Thyroid gland (tissue), 4 donors: Measurements from ENCODE around the gene CYB5R2. TPM values are rescaled to one million over a fixed set of nuclear protein-coding genes. Genes with fewer than 3 reads are reported as not detected.

ENCODE experiments used
- DNase-seq, 2 donors: peaks; one replicate each; pipeline ENCODE4 v3.0.0-alpha.2; 2019
- H3K27ac ChIP-seq, 3 donors: fragments of 200-600 bp; sonication (generic); 1 replicate in 2 of 3; 2 replicates in 1 of 3; pipeline ENCODE4 v1.5.1; 2016 to 2019; ENCODE audit warnings: mild to moderate bottlenecking in 1 of 3, moderate library complexity in 1 of 3
- H3K27me3 ChIP-seq: fragments of 200-600 bp; sonication (generic); one replicate; pipeline ENCODE4 v1.5.1; 2019
- H3K36me3 ChIP-seq, 2 donors: fragments of 200-600 bp; sonication (generic); one replicate each; pipeline ENCODE4 v1.5.1; 2016 to 2019
- H3K4me1 ChIP-seq, 2 donors: fragments of 200-600 bp; sonication (generic); one replicate each; pipeline ENCODE4 v1.5.1; 2017 to 2019
- H3K4me3 ChIP-seq, 3 donors: fragments of 200-600 bp; sonication (generic); replicated peaks in 1 of 3; 1 replicate in 2 of 3; 2 replicates in 1 of 3; pipeline ENCODE4 v1.5.1; 2016; ENCODE audit warnings: mild to moderate bottlenecking in 1 of 3
- H3K9me3 ChIP-seq: fragments of 200-600 bp; sonication (generic); one replicate; pipeline ENCODE4 v1.5.1; 2017
- POLR2A ChIP-seq, 2 donors: fragments of 450-650 bp; IDR thresholded peaks; one replicate each; pipeline ENCODE4 v1.6.1; 2017; ENCODE audit warnings: antibody characterized with exemption in 2 of 2, mild to moderate bottlenecking in 2 of 2, moderate library complexity in 1 of 2
- WGBS, 2 donors: methylation state at CpG; one replicate each; pipeline ENCODE4 v1.1.5; 2017; 5-methylcytosine and 5-hydroxymethylcytosine counted together
- intact Hi-C: fragments of 100-400 bp; cut with DNase I; formaldehyde crosslinking; loops from one replicate; pipeline ENCODE4 v1.15.1; 2023
- total RNA-seq, 4 donors: library from RNA; depleted of rRNA; stranded (reverse); fragments of >200 nt; gene quantifications; one replicate each; pipeline ENCODE4 v1.2.3, GENCODE V29; 2016
- TF ChIP-seq, protein P1 (sequence below), 6 experiments: fragments of 200-600 bp in 3 of 6; fragments of 450-650 bp in 3 of 6; sonication (generic) in 3 of 6; IDR thresholded peaks; one replicate each; pipeline ENCODE4 v1.5.1; 2016 to 2019; ENCODE audit warnings: antibody characterized with exemption in 6 of 6, mild to moderate bottlenecking in 2 of 6, inconsistent platforms in 1 of 6, moderate library complexity in 1 of 6

Gene CYB5R2
- total RNA-seq, 4 donors from 2014 or later, result 7.2 to 9.3 (median 8.5) TPM

- Histone ChIP-seq H3K4me1 (peaks cover 26 to 29% of the 10 kb centered on the region in 2 donors), H3K27ac (peak overlapping the region in 1 of 3 donors; percentile 21), H3K4me3 (no peak overlapping the region), H3K9me3 (no peaks in the 10 kb centered on the region), H3K27me3 (no peaks in the 10 kb centered on the region), H3K36me3 (peaks cover 1 to 8% of the 10 kb centered on the region in 2 donors)
- WGBS, 2 donors, result 92% methylated on average over 7 to 8 of the region's 8 CpGs
- TF ChIP-seq, protein P1, sequence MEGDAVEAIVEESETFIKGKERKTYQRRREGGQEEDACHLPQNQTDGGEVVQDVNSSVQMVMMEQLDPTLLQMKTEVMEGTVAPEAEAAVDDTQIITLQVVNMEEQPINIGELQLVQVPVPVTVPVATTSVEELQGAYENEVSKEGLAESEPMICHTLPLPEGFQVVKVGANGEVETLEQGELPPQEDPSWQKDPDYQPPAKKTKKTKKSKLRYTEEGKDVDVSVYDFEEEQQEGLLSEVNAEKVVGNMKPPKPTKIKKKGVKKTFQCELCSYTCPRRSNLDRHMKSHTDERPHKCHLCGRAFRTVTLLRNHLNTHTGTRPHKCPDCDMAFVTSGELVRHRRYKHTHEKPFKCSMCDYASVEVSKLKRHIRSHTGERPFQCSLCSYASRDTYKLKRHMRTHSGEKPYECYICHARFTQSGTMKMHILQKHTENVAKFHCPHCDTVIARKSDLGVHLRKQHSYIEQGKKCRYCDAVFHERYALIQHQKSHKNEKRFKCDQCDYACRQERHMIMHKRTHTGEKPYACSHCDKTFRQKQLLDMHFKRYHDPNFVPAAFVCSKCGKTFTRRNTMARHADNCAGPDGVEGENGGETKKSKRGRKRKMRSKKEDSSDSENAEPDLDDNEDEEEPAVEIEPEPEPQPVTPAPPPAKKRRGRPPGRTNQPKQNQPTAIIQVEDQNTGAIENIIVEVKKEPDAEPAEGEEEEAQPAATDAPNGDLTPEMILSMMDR (IDR thresholded peaks at IDR 0.05), result no peak
- TF ChIP-seq POLR2A (IDR thresholded peaks at IDR 0.05), result no peak
- DNase-seq, result no peak
- intact Hi-C loops, result no loop called here
Measured at GRCh38 chr11:7617032-7617431, 56.3 kb downstream of the CYB5R2 start.

Other genes starting within 250 kb of the CYB5R2 start
- 10 to 100 TPM in 1 of 4 donors, 1 to 10 TPM in 3; 2.7 to 11.0 (median 5.8) TPM for gene OLFML1, start 188.0 kb downstream of the CYB5R2 start, total RNA-seq
- 10 to 100 TPM; 64.3 to 91.9 (median 71.6) TPM for gene PPFIBP2, start 159.5 kb downstream of the CYB5R2 start, total RNA-seq
- gene OVCH2, start 33.0 kb upstream of the CYB5R2 start, total RNA-seq, result not detected
- not detected for gene OR5P2, start 123.4 kb upstream of the CYB5R2 start, total RNA-seq
- not detected for gene OR5P3, start 157.3 kb upstream of the CYB5R2 start, total RNA-seq